ENCODE data around the gene CXXC1.
"Not testable (repeated sequence)": the region's sequence is repeated elsewhere in the genome, so short reads cannot be mapped to it uniquely, and the experiment has no call there.

Gene CXXC1

DNA sequence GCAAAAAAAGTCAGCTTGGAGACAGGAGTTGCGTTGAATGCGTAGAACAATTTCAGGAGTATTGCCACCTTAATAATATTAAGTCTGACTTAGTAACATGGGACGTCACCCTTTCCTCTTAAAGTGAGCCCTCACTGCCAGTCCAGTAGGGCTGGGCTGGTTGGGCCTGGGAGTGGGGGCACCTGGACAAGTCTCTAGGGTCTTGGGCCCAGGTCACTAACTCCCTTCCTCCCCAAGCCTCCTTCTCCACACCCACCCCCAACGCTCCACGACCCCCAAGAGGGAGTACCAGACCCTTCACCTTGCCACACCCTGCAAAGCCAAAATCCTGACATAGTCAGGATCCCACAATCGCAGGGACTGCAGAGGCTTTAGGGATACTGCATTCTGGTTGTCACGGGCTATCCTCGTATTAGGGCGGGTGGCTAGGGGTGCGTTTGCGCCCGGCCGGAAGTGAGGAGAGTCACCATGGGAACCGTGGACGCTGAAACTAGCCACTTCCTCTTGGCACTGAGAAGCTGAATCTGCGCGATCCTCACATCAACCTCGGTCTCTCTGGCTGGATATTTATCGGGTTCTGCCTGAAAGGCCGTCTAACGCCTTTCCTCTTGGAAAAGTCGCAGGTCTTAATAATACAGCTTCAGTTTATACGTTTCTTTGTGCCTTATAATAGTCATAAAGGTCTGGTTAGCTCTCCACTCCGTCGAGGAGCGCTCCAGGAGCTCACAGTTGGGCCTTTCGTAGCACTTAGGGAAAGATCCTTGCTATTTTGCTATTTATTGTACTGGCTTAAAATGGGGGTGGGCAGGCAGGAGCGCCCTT lies 10.3 kb upstream of the CXXC1 start:
- DNase-seq, result peak; percentile 34

GRCh38 chr18:50293039-50293438 lies 5.5 kb upstream of the CXXC1 start:
- DNase-seq, result no peak

GRCh38 chr18:50289108-50289443 lies 1.6 kb upstream of the CXXC1 start:
- DNase-seq, result no peak

GRCh38 chr18:50288348-50289107 lies 1.0 kb upstream of the CXXC1 start:
- DNase-seq, result not testable (repeated sequence)

DNA sequence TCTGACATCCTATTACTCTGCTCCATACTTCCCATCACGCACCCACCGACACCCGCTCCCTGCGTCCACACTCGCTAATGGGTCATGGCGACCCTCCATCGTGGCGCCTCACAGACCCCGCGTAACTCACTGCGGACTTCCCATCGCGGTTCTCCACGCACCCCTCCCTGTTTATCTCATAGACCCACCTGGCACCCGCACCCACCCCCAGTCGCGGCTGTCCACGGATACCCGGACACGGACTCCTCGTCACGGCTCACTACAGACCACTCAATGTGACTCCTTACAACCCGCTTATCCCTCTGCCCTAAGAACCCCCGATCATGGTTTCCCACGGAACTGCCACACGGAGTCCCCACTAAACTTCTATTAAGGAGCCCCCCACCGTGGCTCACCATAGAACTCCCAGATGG lies 458 bp downstream of the CXXC1 start:
- no peak for DNase-seq

DNA sequence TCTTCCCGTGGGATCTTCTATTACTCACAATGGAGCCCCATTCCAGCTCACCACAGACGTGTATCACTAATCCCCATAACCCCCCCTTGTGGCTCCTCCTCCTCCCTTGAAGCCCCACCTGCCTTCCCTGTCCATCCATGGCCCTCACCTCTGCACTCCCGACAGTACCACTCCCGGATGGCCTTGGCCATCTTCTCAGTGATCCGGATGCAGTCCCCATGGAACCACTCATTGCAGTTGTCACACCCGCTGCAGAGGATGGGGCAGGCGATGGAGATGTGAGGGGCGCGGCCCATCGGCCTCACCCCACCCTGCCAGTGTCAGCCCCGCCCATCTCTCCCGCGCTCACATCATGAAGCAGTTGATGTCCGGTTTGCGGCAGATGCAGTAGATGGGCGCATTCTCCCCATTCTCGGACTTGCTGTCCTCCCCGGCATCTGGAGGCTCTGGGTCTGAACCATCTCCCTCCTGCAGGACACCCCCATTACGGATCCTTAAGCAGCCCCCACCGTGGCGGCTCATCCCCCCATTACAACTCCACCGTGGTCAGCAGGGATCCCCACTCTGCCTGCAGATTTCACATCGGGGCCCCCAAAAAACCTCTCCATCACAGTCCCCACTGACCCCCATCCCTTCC lies 983 bp downstream of the CXXC1 start:
- DNase-seq, result no peak

DNA sequence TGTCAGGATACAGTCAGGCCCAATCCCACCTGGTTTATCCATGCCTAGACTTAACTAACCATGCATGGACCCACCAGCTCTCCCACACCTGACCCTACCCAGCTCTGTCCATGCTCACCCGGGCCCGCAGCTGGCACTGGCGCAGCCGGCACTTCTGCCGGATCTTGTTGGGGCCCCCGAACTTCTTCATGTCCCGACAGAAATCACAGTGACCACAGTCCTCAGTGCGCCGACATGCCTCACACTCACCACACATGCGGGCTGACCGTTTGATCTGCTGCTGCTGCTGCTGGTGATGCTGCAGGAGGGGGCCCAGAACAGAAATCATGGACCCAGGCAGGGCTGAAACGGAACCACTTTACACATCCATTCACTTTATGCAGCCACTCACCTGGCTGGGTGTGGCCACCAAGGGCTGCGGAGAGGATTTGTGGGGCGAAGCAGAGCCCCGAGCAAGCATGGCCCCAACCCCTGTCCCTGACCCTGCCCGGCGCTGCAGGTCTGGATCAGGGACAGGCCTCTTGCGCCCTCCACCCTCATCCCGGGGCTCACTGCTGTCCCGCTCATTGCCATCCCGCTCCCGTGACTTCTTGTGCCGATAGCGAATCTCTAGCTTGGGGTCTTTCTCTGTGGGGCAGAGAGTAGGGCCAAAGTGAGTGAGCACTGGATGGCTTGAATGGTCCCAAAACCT lies 1.7 kb downstream of the CXXC1 start:
- DNase-seq, result no peak

DNA sequence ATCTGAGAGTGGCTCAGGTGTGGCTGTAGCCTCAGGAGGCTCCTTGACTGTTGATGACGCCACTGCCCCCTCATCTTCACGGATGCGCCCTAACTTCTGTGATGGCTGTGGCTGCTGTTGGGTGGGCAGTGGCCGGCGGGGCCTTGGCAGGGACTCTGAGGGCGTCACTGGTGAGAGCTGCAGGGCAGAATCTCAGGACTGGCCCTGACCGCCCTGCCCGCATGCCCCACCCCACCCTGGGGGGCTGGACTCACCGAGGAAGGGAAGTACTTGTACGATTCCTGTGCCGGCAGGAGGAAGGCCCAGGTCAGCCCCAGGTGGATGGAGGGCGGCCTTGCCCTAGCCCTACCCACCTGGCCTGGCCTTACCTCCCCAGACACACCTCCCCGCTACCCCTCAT lies 2.4 kb downstream of the CXXC1 start:
- DNase-seq, result no peak

GRCh38 chr18:50284255-50284885 lies 3.1 kb downstream of the CXXC1 start:
- DNase-seq, result no peak

- DNase-seq, result no peak
Observed at GRCh38 chr18:50283469-50284209, 3.9 kb downstream of the CXXC1 start.

- no peak for DNase-seq
Observed at GRCh38 chr18:50282521-50283335, 4.8 kb downstream of the CXXC1 start.

DNA sequence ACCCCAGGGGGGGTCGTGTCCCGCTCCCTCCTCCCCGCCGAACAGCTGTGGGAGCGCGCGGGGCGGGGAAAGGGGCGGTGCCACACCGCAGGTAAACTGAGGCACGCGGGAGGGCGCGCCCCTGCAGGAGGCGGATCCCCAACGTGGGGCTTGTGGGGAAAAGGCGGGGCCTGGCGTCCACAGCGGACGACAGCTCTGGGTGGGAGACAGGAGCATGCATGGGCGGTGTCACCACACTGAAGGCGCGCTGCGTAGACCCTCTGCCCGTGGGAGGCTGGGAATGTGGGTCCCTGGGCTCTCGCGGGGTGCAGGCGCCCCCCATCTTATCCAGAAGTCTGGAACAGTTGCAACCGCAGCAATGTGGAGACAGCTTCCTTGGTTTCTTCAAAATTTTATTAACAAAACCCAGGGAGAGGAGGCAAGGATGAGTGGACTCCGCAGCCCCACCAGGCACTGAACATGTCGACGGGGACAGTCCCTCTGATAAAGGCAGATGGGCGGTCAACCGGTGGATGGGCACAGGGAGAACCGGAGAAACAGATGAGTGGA lies 5.4 kb downstream of the CXXC1 start:
- DNase-seq, result no peak

DNA sequence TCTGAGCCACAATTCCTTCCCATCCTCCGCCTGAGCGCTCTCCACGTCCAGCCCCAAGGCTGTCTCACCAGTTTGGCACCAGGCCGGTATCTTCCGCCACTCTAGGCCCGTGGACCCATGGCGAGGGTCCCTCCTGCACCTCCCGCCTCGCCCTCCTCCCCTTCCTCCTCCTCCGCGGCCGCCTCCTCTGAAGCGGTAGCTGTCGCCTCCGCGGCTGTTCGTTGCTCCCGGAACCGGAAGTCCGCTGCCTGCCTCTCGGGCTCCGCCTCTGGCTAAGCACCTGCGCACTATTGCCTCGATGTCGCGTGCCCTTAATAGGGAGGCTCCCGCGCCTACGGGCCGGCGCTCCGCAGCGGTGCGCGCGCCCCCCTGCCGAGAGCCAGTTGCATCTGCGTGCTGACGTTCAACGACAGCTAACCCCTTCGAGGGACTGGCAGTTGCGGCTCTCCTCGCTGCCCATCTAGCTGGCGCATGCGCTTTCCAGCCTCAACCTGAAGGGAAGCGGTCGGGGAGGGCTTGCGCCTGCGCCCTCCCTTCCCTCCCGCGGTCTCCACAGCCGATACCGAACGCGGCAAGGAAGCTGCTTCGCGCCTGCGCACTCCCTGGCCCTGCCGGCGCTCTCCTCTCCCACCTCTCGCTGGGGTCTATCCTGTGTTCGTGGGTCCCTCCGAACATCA lies 6.1 kb downstream of the CXXC1 start, which contains the start of gene MBD1:
Gene MBD1, minus strand, starts transcription at position 229 of the 677 bp plus-strand sequence. CDS start 1,531 bp downstream, outside the sequence.
- peak; percentile 97 for DNase-seq

DNA sequence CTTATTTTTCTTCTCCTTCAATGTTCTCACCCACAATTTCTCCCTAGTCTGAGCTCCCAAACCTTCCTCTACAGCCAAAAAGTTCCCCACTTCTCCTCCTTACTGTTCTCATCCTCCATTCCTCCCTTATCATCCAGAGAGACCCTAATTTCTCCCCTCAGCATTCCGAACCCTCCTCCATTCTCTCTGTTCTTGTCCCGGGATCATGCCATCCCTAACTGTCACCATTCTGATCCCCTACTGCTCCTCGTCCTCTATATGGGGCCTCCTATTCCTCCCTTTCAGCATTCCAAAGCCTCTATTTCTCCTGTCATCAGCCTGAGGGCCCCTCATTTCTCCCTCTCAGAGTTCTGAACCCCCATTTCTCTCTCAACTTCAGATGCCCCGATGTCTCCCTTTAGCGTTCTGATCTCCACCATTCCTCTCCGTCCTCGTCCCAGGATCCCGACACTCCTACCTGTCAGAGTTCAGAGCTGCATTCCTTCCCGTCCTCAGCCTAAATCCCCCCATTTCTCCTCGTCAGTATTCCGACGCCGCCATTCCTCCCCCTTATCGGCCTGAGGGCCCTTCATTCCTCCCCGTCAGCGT lies 6.7 kb downstream of the CXXC1 start:
- no peak for DNase-seq

GRCh38 chr18:50279752-50280151 lies 7.7 kb downstream of the CXXC1 start:
- DNase-seq, result no peak

DNA sequence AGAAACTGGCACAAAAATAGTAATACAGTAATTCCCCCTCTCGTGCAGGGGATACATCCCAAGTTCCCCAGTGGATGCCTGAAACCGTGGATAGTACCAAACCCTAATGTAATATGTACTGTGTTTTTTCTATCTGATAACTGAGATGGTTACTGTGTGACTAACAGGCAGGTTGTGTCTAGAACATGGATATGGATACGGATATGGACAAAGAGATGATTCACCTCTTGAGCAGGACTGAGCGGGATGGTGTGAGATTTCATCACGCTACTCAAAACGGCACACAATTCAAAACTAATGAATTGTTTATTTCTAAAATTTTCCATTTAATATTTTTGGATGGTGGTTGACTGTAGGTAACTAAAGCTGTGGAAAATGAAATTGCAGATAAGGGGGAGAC lies 9.6 kb downstream of the CXXC1 start:
- DNase-seq, result no peak

DNA sequence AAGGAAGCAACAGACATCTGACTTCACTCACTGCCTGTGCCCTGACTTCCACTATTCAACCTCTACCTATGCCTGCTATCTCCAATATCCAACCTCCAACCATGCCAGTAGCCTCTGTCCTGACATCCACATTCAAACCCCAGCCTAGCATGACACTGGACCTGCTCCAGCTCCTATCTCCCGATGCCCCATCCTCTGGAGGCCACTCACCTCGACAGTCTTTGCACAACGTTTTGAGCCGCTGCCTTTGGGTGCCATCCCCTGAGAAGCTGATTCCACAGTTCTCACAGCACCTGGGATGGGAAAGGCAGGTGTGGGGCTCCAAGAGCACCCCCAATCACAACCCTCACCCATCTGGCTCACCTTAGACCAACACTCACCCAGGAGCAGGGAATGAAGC lies 11.0 kb downstream of the CXXC1 start:
- no peak for DNase-seq

DNA sequence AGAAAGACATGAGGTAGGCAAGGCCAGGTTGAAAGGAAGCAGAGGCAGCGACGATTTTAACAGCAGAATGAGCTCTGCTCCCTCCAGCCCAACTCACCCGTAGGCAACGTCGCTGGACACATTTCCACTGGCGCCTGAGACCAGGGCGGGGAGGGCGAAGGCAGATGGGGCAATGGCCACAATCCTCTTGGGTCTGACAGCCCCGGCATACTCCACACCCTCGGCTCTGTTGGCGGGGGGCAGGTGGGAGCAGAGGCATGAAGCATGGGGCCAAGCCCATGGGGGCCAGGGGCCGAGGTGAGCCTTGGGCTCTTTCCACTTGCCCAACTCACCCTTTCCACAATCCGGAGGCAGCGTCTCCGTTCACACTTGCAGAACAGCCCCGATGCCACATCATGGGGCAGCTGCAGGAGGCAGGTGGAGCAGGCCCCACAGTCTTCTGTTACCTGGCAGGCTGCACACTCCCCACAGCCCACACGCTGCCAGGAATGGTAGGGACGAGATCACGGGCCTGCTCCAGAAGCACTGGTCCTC lies 11.9 kb downstream of the CXXC1 start:
- no peak for DNase-seq

GRCh38 chr18:50274941-50275340 lies 12.6 kb downstream of the CXXC1 start:
- DNase-seq, result no peak

All from DMS79 treated with DMSO at 0.1 percent for 48 hours (cell line).